Left kidney (tissue), 2 donors: ENCODE results near the gene JAG1. TPM values are rescaled to one million over a fixed set of nuclear protein-coding genes. Genes with fewer than 3 reads are reported as not detected.

Experiments
- DNase-seq: peaks from one replicate; pipeline ENCODE4 v3.0.0-alpha.2; 2013
- polyA plus RNA-seq: library from polyadenylated mRNA; unstranded; fragments of 120-200 nt; gene quantifications from one replicate; pipeline ENCODE4 v1.2.1, GENCODE V29; 2013; ENCODE audit not compliant: insufficient read length

The JAG1 gene
- polyA plus RNA-seq, 1 donor: 213 TPM

- DNase-seq: no peak
Observed at GRCh38 chr20:10705801-10706459, 32.1 kb upstream of the JAG1 start.

DNA sequence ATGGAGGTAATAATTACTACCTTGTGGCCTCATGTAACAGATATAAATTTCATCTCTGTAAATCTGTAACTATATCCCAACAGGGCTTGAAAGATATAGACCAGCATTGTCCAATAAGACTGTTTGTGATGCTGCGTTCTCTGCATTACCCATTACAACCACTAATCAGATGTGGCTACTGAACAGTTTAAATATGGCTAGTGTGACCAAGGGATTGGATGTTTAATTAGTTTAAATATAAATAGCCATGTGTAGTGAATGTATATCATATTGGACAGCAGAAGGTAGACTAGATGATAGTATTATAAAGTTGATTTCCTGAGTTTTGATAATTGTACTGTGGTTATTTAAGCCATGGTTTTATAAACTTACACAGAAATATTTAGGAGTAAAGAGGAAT, 27.8 kb upstream of the JAG1 start:
- DNase-seq: no peak

DNA sequence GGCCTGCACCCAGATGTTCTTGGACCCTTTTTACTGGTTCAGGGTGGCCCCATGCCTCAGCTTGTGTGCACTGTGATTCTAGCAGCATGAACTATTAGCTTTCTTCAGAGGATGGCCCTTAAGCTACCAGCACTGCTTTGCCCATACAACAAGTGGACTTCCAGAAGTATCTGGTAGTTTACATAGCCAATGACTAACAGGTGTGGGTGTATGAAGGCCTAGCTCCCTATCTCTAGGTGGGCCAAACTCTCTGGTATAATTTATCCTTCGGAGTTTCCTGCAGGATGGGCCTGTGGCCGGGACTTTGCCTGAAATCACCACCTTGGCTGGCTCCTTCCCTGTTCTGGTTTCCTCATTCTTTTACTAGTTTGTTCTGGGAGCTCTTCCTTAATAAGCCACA, 26.1 kb upstream of the JAG1 start:
- no peak for DNase-seq

GRCh38 chr20:10699489-10699888, 25.7 kb upstream of the JAG1 start:
- DNase-seq: no peak

DNA sequence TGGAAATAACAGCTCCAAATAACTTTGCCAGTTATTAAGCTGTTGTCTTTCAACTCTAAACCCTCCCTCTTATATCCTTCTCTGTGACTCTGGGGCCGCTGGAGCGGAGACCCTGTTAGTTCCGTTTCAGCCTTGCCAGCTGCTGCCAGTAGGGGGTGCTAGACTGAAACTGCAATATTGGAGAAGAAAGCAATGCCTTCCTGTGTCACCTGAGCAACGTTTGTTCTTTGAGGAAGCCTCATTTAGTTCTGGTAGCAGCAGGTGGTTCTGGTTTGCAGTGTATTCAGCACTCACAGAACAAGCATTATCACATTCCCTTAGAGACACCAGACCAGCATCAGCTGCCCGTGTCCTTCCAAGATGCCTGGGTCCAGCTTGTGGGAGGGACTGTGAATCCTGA, 22.9 kb upstream of the JAG1 start:
- no peak for DNase-seq

- DNase-seq: no peak
Observed at GRCh38 chr20:10689385-10689784, 15.6 kb upstream of the JAG1 start.

GRCh38 chr20:10687895-10688294, 14.1 kb upstream of the JAG1 start:
- no peak for DNase-seq

DNA sequence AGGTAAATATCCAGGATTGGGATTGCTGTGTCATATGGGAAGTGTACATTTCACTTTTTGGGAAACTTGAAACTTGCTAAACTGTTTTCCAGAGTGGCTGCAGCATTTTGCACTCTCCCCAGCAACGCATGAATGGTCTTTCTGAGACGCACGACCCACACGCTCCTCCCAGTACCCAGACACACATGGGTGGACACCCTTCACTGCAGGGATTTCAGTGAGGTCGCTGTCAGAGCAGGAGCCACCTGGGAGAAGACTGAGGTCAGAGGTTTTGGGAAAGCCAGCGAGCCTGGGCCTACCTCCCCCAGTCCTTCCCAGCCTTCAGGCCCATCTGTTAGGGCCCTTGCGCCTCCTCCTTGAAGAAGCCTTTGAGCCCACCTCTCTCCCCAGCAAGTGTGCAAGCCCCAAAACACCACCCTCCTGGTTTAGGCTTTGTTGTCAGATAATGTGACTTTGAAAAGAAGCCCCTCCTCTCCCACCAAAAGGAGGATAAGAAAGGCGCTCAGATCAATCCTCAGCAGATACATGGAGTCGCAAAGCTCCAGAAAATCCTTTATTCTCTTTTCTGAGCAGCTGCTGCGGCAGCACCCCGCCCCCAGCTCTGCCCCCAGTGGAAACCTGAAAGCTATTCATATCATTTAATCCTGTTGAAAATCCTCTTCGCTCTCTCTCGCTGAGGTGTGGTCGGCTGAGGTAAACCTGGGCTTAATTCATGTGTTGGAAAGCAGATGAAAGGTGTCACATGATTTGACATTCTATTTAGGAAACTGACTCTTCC, 12.7 kb upstream of the JAG1 start:
- DNase-seq: no peak

GRCh38 chr20:10683537-10683936, 9.7 kb upstream of the JAG1 start:
- DNase-seq: no peak

DNA sequence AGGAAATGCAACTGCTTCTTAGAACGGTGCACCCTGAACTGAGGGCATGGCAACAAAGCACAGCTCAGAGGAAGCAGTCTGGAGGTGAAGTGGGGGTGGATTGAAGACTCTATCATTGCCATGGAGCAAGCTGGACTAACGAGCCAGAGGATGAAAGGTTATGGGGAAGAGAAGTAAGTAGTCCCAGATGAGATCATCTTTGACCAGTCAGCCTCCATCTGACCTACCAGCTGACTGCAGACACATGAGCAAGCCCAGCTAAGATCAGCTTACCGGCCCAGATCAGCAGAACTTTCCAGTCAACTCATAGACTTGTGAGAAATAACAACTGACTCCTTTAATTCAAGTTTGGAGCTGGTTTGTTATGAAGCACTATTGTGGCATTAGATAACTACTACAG, 9.1 kb upstream of the JAG1 start:
- DNase-seq: no peak

- DNase-seq: no peak
Observed at GRCh38 chr20:10681494-10681893, 7.7 kb upstream of the JAG1 start.

- DNase-seq: no peak
Observed at GRCh38 chr20:10680571-10680970, 6.8 kb upstream of the JAG1 start.

- DNase-seq: no peak
Observed at GRCh38 chr20:10679269-10679668, 5.5 kb upstream of the JAG1 start.

DNA sequence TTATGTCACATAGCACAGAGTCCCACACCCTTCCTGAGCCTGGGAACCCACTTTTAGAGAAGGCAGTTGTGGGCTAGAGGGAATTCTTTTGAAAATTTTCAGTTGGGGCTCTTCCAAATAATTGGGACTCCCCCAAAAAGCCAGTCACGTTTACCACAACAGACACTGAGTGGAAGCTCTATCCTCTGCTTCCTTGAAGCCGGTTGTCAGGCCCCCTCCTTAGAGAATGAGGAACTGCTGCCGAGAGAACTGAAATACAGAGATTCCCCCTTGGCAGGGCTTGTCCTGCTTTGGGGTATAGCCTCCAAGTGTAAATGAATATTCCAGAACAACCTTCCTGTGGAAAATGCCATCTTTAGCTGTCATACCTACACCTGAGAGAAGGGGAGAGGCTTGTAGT, 2.7 kb upstream of the JAG1 start:
- DNase-seq: no peak

DNA sequence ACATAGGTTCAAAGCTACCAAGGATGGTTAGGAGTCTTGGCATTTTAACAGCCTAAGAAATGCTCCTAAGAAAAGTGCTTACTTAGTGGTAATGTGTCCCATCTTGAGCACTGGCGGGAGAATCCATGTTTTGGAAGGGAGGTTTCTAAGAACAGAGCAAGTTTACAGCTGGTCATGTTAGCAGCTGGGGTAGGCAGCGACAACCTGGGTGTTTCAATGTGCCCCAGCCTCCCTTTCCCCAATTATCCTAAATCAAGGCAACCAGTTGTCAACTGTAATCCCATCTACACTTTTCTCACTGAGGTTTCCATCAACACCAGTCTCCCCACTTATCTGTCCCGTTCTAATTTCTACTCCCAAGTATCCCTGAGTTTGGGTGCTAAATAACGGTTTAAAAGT, 1.6 kb upstream of the JAG1 start:
- no peak for DNase-seq

DNA sequence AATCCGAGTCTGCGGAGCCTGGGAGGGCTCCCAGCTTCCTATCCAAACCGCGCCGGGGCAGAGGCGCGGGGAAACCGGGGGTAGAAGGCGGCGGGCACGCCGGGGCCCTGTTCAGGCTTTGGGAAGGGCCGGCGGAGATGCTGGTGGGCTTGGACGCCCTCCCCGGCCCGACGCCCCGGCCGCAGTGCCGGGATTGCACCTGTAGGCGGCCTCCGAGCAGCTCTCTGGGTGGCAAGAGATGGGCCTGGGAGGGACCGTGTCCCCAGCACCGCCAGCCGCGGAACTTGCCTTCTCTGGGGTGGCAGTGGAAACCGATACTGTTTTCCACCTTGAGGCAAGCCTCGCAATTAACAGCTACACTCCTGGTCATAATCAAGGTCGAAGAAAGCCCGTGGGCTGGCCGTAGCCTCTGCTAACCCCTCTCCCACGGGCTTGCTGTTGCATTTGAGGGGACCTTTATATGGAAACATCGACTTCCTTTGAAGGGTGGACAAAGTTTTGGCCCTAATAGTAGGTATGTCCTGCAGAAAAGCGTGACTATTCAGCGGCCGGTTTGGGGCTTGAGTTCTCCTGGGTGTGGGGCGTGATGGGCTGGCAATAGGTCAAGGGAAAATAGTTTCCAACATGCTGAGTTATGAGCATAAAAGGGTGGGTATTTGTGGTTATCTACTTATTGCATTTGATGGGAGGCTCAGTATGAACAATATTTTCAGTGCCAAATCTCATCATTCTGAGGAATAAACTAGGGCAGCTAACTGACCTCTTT, 1.1 kb upstream of the JAG1 start:
- no peak for DNase-seq

GRCh38 chr20:10673176-10673841, 490 bp downstream of the JAG1 start:
- no peak for DNase-seq

- DNase-seq: no peak
Observed at GRCh38 chr20:10672624-10673127, 1.1 kb downstream of the JAG1 start.

DNA sequence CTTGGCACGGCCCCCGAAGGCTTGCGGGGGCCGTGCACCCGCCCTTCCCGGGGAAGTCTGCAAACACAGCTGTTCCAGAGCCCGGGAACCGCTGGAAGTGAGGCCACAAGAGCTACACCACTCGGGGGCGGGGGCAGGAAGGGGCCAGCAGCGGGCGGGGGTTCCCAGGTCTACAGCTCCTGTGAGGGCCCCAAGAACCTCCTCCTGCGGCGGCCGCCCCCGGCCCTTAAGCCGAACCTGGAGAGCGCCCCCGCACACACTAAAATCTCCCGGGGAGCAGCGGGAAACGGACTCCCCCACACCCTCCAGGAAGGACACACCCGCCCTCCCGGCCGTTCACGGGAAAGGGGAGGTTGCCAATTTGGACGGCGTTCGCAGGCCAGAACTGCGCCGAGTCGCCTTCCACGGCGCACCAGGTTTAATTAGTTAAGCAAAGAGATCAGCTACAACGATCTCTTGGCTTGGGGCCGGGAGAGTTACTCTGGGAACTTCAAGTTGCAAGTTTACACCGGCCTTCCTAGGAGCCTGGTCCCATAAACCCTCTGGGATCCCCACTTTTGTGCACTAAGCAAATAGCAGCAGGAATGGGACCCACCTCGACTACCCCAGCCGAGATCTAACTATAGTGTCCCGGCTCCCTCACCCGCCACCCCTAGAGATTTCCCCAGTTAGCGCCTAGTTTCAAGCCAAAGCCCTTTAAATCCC, 1.7 kb downstream of the JAG1 start:
- no peak for DNase-seq

DNA sequence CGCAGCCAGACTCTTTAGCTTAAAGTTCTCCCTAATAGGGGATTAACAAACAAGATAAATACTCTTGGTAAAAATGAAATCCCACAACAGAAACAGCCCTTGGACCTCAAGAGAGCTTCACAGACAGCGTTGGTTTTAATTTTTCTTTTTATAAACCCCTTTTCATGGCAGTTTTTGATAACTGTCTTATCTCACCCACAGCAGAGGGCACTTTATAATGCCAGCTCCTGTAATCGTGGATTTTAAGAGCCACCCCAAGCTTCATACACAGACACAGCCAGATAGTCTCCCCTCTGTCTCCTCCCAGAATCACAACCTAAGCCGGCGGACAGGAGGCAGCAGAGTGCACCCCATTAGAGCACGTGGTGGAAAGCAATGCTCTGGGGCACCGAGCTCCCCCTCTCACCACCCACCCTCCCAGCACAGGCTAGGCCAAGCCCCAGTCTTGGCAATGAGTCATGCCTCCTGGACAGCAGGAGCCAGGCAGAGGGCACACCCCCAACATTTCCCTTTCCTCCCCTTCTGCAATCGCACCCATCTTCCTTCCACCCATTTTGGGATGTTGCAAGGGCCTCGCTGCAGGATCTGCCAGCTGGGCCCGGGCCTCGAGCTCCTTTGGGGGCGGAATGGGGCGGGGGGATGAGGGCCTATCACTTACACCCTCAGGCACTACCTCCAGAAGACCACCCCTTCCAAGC, 2.4 kb downstream of the JAG1 start:
- DNase-seq: no peak
